ENCODE measurements around the gene ARHGEF10L.
A peak's percentile ranks its signal among the peaks of the same experiment; 100 is the strongest.

Gene ARHGEF10L

DNA sequence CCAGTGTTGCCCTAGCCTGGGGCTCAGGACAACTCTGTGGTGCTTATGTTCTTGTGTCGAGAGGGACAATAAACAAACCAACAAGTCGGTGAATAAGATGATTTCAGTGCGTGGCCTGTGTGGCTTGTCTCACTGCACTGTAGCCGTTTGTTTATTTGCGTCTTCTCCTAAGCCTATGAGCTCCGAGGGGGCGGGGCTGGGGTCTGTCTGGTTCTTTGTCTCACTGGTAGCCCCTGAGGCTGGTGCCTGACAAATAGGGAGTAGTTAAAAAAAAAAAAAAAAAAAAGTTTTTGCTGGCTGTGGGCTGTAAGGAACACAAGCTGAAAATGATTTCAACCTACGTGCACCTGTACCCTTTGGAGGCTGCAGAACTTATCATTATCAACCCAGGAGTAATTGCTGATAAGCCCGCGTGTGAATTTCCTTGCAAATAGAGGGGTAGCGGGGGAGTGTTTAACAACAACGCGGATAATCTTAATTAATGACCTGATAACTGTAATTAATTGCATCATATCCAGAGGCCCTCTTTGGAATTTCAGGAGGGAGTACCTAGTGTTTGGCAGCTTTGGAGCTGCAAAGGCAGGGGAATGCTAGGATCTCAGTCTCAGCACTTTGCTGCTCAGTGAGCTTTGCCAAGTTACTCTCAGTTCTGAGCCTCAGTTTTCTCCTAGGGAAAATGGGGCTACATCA is 925 bp upstream of the ARHGEF10L start (continued):
- no peak for TF ChIP-seq ZNF747 (tag by site-specific recombination; IDR thresholded peaks at IDR 0.05)
- no peak for TF ChIP-seq ZNF677 (tag by site-specific recombination; IDR thresholded peaks at IDR 0.05)
- no peak for TF ChIP-seq ZNF544 (tag by site-specific recombination; IDR thresholded peaks at IDR 0.05)
- no peak for TF ChIP-seq ZBTB21 (tag by site-specific recombination; IDR thresholded peaks at IDR 0.05)
- no peak for TF ChIP-seq ZNF133 (tag by site-specific recombination; IDR thresholded peaks at IDR 0.05)
- TF ChIP-seq SCRT2 (tag by site-specific recombination; IDR thresholded peaks at IDR 0.05) = peak; percentile 85
- no peak for TF ChIP-seq WT1 (tag by site-specific recombination; IDR thresholded peaks at IDR 0.05)
- TF ChIP-seq PRDM1 (tag by site-specific recombination; IDR thresholded peaks at IDR 0.05) = no peak
- TF ChIP-seq, protein P1, sequence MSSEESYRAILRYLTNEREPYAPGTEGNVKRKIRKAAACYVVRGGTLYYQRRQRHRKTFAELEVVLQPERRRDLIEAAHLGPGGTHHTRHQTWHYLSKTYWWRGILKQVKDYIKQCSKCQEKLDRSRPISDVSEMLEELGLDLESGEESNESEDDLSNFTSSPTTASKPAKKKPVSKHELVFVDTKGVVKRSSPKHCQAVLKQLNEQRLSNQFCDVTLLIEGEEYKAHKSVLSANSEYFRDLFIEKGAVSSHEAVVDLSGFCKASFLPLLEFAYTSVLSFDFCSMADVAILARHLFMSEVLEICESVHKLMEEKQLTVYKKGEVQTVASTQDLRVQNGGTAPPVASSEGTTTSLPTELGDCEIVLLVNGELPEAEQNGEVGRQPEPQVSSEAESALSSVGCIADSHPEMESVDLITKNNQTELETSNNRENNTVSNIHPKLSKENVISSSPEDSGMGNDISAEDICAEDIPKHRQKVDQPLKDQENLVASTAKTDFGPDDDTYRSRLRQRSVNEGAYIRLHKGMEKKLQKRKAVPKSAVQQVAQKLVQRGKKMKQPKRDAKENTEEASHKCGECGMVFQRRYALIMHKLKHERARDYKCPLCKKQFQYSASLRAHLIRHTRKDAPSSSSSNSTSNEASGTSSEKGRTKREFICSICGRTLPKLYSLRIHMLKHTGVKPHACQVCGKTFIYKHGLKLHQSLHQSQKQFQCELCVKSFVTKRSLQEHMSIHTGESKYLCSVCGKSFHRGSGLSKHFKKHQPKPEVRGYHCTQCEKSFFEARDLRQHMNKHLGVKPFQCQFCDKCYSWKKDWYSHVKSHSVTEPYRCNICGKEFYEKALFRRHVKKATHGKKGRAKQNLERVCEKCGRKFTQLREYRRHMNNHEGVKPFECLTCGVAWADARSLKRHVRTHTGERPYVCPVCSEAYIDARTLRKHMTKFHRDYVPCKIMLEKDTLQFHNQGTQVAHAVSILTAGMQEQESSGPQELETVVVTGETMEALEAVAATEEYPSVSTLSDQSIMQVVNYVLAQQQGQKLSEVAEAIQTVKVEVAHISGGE (tag by site-specific recombination; conservative IDR thresholded peaks at IDR 0.05; ENCODE audit: low read depth) = no peak
- no peak for TF ChIP-seq YY2 (tag by site-specific recombination; IDR thresholded peaks at IDR 0.05)
- TF ChIP-seq, protein P2, sequence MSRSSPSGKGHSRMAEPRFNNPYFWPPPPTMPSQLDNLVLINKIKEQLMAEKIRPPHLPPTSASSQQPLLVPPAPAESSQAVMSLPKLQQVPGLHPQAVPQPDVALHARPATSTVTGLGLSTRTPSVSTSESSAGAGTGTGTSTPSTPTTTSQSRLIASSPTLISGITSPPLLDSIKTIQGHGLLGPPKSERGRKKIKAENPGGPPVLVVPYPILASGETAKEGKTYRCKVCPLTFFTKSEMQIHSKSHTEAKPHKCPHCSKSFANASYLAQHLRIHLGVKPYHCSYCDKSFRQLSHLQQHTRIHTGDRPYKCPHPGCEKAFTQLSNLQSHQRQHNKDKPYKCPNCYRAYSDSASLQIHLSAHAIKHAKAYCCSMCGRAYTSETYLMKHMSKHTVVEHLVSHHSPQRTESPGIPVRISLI (tag by site-specific recombination; IDR thresholded peaks at IDR 0.05) = peak; percentile 50; the same call in 1 of the 2 replicates
- no peak for TF ChIP-seq KLF16 (tag by site-specific recombination; IDR thresholded peaks at IDR 0.05)
- TF ChIP-seq SETDB1 (IDR thresholded peaks at IDR 0.05; ENCODE audit: insufficient read length, low read length) = no peak
- no peak for TF ChIP-seq ZNF366 (tag by site-specific recombination; conservative IDR thresholded peaks at IDR 0.05)
- TF ChIP-seq ZNF701 (tag by site-specific recombination; IDR thresholded peaks at IDR 0.05) = no peak
- no peak for TF ChIP-seq TCF7L2 (IDR thresholded peaks at IDR 0.05; ENCODE audit: borderline replicate concordance, low read depth, low read length)
- TF ChIP-seq OVOL3 (tag by site-specific recombination; IDR thresholded peaks at IDR 0.05) = no peak
- TF ChIP-seq ZNF610 (tag by site-specific recombination; IDR thresholded peaks at IDR 0.05; ENCODE audit: borderline replicate concordance) = no peak
- TF ChIP-seq ZBTB8A (tag by site-specific recombination; IDR thresholded peaks at IDR 0.05) = no peak
- TF ChIP-seq ZNF555 (tag by site-specific recombination; conservative IDR thresholded peaks at IDR 0.05) = no peak
- TF ChIP-seq ZNF404 (tag by site-specific recombination; IDR thresholded peaks at IDR 0.05) = no peak
- no peak for TF ChIP-seq HOXC10 (CRISPR knock-in tag; IDR thresholded peaks at IDR 0.05)
- no peak for TF ChIP-seq ZNF221 (tag by site-specific recombination; IDR thresholded peaks at IDR 0.05; ENCODE audit: borderline replicate concordance)
- TF ChIP-seq ZSCAN16 (tag by site-specific recombination; IDR thresholded peaks at IDR 0.05) = no peak
- TF ChIP-seq, protein P3, sequence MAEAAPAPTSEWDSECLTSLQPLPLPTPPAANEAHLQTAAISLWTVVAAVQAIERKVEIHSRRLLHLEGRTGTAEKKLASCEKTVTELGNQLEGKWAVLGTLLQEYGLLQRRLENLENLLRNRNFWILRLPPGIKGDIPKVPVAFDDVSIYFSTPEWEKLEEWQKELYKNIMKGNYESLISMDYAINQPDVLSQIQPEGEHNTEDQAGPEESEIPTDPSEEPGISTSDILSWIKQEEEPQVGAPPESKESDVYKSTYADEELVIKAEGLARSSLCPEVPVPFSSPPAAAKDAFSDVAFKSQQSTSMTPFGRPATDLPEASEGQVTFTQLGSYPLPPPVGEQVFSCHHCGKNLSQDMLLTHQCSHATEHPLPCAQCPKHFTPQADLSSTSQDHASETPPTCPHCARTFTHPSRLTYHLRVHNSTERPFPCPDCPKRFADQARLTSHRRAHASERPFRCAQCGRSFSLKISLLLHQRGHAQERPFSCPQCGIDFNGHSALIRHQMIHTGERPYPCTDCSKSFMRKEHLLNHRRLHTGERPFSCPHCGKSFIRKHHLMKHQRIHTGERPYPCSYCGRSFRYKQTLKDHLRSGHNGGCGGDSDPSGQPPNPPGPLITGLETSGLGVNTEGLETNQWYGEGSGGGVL (tag by site-specific recombination; IDR thresholded peaks at IDR 0.05) = no peak
- TF ChIP-seq, protein P4, sequence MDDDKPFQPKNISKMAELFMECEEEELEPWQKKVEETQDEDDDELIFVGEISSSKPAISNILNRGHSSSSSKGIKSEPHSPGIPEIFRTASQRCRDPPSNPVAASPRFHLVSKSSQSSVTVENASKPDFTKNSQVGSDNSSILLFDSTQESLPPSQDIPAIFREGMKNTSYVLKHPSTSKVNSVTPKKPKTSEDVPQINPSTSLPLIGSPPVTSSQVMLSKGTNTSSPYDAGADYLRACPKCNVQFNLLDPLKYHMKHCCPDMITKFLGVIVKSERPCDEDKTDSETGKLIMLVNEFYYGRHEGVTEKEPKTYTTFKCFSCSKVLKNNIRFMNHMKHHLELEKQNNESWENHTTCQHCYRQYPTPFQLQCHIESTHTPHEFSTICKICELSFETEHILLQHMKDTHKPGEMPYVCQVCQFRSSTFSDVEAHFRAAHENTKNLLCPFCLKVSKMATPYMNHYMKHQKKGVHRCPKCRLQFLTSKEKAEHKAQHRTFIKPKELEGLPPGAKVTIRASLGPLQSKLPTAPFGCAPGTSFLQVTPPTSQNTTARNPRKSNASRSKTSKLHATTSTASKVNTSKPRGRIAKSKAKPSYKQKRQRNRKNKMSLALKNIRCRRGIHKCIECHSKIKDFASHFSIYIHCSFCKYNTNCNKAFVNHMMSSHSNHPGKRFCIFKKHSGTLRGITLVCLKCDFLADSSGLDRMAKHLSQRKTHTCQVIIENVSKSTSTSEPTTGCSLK (tag by site-specific recombination; IDR thresholded peaks at IDR 0.05) = no peak
